ENCODE data around the gene AADAT. TPM values are rescaled to one million over a fixed set of nuclear protein-coding genes. Genes with fewer than 3 reads are reported as not detected.
"Not testable (repeated sequence)": the region's sequence is repeated elsewhere in the genome, so short reads cannot be mapped to it uniquely, and the experiment has no call there.

The AADAT gene
- 3.0 and 5.6 TPM in 2 replicates for total RNA-seq (2014; rRNA removed; shearing (Covaris generic))

DNA sequence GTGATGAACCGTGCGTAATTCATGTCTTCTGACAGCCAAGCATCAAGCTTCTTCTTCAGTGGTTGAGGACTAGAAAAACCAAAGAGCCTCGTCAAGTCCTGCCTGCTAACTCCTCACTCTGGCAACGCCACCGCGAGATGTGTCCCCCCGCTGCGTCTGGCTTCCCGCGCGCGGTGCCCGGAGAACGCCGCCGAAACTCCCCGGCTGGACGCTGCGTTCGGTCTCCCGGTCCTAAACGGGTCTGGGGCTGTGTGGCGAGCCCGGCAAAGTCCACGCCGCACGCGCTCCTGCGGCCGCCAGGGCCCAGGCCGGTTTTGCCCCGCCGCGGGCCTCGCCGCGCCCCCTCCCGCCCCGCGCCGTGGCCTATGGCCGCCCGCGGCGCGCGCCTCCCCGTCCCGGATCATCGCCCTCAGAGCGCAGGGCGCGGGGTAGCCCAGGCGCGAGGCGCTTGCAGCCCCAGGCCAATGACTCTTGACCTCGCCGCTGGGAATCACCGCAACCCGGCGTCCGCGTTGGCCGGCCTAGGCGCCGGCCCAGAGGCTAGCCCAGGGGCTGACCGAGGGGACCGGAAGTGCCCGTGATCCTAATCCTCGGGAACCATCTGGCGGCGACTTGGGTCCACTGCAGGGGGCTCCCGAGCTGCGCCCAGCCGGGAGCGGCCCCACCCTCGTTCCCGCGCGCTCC, at the start of gene AADAT:
Gene AADAT, minus strand, starts transcription at position 289 of the 684 bp plus-strand sequence. Its CDS starts 266 bp downstream, at position 23.
- DNase-seq (ENCODE audit: low spot score) = peak; percentile 68

DNA sequence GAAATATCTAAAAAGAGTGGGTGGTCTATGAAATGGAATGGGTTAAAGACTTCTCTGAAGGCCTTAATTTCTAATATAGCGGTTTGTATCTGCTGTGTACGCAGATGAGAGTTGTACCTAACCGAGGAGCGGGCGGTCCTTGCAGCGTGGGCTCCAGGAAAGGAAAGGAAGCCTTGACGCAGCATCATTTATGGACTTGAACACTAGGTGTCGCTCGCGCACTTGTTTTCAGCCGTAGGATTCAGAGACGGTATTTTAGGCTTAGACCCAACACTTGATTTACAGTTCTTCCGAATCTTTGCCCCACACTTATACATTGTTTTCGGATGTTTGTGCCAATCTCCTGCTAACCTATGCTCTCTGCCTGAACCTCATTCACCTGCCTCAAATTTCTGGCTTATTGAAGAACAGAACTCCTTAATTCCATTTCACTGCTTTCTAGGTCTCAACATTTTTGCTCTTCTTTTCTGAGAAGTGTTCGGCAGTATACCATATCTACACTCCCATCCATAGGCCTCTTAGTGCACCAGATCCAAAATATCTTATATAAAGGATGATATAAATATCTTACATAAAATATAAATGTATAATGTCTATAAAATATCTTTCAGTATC, 48.9 kb upstream of the AADAT start:
- DNase-seq (ENCODE audit: low spot score) = peak; percentile 70

- DNase-seq (ENCODE audit: low spot score) = no peak
These were observed 48.2 kb upstream of the AADAT start for GRCh38 chr4:170137927-170138326.

DNA sequence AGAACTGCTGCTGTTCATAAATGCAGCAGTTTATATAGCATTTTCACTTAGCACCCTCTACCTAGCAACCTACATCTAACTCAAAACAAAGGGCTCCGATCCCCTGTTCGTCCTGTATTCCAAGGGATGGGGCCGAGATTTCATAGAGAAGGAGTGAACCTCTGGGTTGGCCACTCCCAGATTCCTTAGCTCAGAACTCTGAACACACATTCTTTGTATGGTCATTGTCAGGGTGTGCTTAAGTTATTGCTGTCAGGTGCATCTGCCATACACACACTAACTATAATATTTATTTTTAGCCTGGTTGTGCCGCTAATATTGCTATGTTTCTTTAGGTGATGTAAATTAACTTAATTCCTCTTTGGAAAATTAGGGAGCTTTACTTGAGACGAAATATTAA, 47.7 kb upstream of the AADAT start:
- no peak for DNase-seq (ENCODE audit: low spot score)

- DNase-seq (ENCODE audit: low spot score) = no peak
These were observed 45.1 kb upstream of the AADAT start for GRCh38 chr4:170134821-170135220.

DNA sequence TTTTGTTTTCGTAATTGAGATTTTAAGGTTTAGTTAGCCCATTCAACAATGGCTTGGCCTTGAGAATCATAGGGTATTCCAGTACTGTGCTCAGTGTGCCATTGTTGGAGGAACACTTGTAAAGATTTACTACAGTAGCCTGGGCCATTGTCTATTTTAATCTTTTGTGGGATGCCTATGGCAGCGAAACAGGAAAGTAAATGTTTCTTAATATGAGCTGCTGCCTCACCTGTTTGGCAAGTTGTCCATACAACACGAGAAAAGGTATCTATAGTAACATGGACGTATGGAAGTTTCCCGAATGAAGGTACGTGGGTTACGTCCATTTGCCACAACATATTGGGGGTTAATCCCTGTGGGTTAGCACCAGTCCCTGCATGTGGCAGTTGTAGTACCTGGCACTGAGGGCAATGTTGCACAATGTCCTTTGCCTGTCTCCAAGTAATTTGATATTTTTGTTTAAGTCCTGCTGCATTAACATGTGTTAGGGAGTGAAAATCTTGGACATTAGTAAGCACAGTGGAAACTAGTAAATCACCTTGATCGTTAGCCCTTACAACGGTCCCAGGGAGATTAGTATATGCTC, 38.6 kb upstream of the AADAT start:
- DNase-seq (ENCODE audit: low spot score) = no peak

GRCh38 chr4:170127758-170128157, 38.0 kb upstream of the AADAT start:
- DNase-seq (ENCODE audit: low spot score) = no peak

GRCh38 chr4:170124406-170124805, 34.6 kb upstream of the AADAT start:
- DNase-seq (ENCODE audit: low spot score) = no peak

DNA sequence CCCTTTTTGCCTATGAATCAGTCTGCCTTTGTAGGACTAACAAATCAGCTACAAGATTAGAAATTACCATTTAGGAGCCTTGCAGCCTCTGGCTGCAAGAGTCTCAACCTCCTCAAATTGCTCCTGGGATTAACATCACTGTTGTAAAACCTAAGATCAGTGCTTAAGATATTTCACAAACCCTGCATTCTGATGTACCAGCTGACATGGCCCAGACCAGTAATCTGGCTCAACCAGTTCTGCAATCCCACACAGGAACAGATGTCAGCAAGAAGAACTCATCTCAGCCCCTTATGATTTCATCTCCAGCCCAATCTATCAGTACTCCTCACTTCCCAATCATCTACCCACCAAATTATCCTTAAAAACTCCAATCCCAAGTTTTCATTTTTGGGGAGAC, 32.5 kb upstream of the AADAT start:
- DNase-seq (ENCODE audit: low spot score) = no peak

DNA sequence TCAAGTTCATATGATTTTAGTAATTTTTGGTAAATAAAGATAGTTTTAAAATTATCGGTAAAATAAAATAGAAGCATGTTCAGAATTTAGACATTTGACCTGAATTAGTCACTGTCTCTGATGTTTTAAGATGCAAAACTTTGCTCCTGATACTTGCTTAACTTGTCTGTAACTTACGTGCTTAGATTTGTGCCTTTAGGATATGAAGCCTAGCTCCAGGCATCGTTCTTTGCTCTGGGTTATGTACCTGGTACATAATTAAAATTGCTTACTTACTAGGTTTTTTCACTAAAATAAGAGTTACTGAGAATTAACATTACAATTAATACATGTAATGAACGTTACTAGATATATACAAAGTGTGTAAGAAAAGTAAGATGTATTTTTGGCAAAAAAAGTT, 24.9 kb upstream of the AADAT start:
- no peak for DNase-seq (ENCODE audit: low spot score)

- not testable (repeated sequence) for DNase-seq (ENCODE audit: low spot score)
These were observed 24.4 kb upstream of the AADAT start for GRCh38 chr4:170114183-170114582.

DNA sequence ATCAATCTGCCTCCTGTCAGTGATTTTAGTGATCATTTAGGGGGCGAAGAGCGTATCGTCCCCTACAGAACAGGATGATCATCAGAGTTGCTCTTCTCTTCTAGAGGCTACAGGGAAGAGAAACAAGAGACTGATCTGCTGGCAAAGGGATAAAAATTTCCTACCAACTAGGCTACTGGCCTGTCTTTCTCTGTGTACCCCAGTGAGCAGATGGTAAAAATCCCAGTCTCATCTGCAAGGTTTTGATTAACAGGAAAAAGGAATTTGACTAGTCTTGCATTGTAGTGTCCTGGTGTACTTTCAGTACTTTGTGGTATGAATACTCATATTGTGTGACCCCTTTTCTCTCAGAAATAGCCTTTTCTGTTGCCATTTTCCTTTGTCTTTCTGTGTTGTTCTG, 21.8 kb upstream of the AADAT start:
- no peak for DNase-seq (ENCODE audit: low spot score)

DNA sequence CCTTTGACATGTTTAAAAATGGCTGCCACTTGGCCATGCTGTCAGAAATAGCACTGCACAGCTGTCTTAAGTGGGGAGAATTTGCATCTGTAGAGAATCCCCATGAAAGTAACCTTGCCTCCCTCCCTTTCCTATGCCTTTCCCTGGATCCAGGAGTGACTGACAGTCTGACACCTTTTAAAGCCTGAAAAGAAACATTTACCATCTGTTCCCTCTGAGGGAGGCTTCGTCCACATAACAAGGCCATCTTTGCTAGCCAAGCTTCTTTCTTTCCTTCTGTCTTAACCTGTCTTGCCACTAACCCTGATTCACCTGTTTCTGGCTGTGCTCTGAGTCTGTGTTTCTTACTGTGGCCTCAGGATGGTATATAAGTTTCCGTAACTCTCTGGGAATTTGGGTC, 21.3 kb upstream of the AADAT start:
- no peak for DNase-seq (ENCODE audit: low spot score)

DNA sequence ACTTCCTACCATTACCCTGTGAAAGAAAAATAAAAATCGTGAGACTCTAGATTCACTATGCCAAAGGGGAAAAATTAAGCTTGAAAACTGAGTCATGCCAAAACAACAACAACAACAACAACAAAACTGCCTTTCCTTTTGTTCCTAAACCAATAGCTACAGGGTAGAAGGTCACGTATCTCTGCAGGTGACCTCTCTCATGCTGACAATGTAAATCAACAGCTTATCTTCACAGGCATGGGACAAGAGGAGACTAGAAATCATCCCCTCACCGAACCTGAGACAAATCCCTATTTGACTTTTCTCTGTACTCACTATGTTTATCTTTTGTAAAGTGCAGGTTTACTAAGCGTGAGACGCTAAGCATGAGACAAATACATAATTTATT, 20.5 kb upstream of the AADAT start:
- no peak for DNase-seq (ENCODE audit: low spot score)

DNA sequence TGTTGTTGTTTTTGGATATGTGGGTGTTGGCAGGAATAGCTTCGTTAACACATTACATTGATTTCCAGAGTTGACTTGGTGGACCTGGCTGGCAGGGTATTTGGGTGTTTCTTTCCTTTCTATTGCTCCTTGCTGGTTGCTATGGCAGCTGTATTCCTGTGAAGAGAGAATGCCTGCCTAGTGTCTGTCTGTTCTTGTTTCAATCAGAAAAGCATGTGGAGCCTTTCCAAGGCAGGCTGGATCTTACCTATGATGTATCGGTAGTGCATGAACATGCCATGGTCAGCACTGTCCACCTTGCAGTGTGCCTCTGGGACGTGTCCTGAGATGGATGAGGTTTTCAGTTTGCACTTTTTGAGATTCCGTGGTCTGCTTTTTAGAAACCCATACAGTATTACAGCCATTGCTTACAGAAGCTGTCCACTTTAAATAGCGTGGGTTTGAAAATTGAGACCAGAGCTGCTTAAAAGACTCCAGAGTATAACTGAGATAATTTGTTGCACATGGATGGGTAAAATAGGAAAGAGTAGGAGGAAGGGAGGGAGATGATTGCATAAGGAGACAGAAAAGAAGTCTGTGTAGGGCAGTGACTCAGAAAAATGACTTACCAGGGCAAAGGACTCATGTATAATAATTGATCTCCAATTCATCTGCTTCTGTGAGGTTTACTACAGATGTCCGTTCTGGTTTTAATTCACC, 20.0 kb upstream of the AADAT start:
- DNase-seq (ENCODE audit: low spot score) = no peak

GRCh38 chr4:170106900-170107299, 17.1 kb upstream of the AADAT start:
- no peak for DNase-seq (ENCODE audit: low spot score)

- no peak for DNase-seq (ENCODE audit: low spot score)
These were observed 12.7 kb upstream of the AADAT start for GRCh38 chr4:170102426-170102825.

GRCh38 chr4:170098171-170098570, 8.4 kb upstream of the AADAT start:
- not testable (repeated sequence) for DNase-seq (ENCODE audit: low spot score)

DNA sequence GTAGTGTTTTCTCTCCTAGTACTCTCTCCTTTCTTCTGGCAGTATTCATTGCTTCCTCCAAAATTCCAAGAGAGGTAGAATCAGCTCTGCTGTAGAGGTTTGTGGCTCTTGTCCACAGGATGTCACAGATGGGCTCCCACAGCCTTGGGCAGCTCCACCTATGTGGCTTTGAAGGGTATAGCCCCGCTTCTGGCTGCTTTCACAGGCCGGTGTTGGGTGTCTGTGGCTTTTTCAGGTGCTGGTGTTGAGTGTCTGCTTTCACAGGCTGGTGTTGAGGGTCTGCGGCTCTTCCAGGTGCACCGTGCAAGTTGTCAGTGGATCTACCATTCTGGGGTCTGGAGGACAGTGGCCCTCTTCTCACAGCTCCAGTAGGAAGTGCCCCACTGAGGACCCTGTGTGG, 7.9 kb upstream of the AADAT start:
- no peak for DNase-seq (ENCODE audit: low spot score)

GRCh38 chr4:170093973-170094535, 4.3 kb upstream of the AADAT start:
- DNase-seq (ENCODE audit: low spot score) = no peak

GRCh38 chr4:170091069-170091696, 1.4 kb upstream of the AADAT start:
- DNase-seq (ENCODE audit: low spot score) = no peak
